Skin of body (tissue), 2 donors: ENCODE measurements around the gene DMRTB1. TPM values are rescaled to one million over a fixed set of nuclear protein-coding genes. Genes with fewer than 3 reads are reported as not detected.

ENCODE experiments used
- DNase-seq: peaks from one replicate; lab custom pipeline; 2025; lab: John Stamatoyannopoulos, UW
- total RNA-seq: library from RNA; depleted of rRNA; stranded (reverse); fragments of >200 nt; gene quantifications from one replicate; pipeline ENCODE4 v1.2.3, GENCODE V29; 2014

DMRTB1 gene
- total RNA-seq, 1 donor from 2014 or later, result not detected

GRCh38 chr1:53463961-53464899 is 5.0 kb downstream of the DMRTB1 start:
- no peak for DNase-seq

DNA sequence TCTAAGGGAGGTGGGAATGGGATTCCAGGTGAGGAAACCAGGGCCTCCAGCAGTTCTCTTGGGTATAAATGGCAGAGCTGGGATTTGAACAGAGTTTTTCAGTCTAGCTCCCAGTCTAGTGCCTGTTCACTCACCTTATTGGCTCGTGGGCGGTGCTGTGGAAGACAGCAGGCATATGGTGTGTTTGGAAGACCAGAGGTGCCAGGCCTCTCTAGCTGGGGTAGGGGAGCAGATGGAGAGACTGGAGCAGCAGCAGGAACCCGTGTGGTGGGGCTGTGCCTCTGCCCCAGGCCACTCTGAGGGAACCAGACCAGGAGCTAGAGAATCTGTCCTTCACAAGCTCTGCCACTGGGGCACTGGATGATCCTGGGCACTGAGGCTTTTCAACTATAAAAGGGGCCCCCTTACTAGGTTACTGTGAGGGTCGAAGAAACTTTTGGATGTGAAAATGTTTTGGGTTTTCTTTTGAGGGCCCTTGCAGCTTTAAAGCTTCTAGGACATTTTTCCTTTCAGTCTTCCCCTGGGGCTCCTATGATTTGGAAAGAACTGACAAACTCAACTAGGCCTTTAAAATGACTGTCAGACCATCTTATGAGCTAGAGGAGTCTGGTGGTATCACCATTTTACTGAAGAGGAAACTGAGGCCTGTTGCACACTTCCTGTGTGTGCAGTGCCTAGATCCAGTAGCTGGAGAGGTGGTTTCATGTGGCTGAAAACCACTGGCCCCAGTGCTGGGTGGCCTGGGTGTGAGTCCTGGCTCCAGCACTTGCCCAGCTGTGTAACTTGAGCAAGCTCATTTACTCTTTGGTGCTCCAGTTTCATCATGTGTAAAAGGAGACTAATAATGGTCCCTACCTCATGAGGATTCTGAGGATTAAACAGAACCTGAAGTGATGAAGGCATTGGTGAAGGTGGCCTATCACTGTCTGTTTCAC is 6.1 kb downstream of the DMRTB1 start:
- no peak for DNase-seq

- no peak for DNase-seq
Observed at GRCh38 chr1:53467391-53467790, 8.2 kb downstream of the DMRTB1 start.

DNA sequence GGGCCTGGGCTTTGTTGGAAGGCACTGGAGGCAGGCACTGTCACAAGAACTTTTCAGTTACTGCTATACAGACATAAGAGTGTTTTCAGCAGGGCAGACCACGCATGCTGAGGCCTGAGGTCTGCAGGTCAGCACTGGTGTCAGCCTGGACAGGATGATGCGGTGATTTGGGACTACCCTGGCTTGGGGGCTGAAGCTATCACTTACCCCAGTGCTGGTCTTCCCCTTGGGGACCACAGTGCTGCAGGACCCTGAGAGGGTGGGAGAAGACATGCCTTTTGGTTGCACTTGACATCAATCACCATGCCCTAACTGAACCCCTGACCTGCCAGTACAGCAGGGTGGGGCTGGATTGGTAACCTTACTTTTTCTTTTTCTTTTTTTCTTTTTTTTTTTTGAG is 9.2 kb downstream of the DMRTB1 start:
- no peak for DNase-seq

- no peak for DNase-seq
Observed at GRCh38 chr1:53469373-53469772, 10.2 kb downstream of the DMRTB1 start.

GRCh38 chr1:53470155-53470554 is 11.0 kb downstream of the DMRTB1 start:
- peak; percentile 13 for DNase-seq

DNA sequence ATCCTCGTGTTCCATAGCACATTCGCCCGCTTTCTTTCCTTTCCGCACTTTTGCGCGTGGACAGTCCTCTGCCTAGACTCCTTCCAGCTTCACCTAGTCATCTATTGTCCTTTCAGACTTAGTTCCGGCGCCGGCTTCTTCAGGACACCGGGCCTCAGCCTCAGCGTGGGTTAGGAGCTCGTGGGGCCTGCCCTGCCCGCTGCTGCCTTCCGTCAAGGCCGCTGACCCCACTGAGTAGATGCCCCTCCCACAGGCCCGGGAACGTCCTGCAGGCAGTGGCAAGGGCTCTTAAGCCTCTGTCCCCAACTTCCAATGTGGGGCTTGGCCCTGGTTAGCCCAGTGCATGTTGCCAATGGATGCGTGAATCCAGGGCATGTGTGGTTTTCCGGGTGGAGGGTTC is 11.4 kb downstream of the DMRTB1 start:
- DNase-seq, result no peak

DNA sequence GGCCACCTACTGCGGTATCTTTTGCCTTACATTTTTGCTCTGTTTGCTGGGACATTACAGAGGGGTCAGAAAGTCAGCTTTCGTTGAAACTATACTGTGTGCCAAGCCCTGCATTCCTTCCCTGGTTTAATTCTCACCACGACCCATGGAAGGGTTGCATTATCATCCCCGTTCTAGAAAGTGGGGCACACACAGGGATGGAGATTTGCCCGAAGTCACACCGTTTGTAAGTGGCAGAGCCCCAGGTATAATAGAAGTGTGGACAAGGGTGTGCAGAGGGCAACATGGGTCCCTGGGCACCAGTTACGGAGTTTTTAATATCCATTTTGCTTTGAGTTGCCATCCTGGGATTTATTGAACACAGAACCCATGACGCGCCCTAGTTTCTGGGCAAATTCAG is 11.8 kb downstream of the DMRTB1 start:
- no peak for DNase-seq

- no peak for DNase-seq
Observed at GRCh38 chr1:53473463-53473862, 14.3 kb downstream of the DMRTB1 start.

GRCh38 chr1:53475664-53476063 is 16.5 kb downstream of the DMRTB1 start:
- no peak for DNase-seq

DNA sequence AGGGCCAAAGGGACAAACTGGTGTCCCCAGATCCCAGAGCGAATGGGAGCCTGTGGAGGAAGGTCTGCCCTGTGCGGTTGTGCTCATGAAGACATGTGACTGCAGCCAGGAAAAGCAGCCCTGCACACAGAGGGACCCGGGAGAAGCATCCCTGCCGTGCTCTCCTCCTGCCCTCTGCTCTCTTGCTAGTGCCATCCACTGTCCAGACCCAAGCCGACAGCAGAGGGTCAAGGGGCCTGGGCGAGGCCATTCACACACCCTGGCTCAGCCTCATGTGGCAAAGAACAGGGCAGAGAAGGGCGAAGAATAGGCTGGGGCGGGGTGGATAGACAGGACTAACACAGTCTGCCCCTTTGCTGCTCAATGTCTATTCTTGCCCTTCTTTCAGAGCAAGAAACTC is 17.4 kb downstream of the DMRTB1 start:
- no peak for DNase-seq

DNA sequence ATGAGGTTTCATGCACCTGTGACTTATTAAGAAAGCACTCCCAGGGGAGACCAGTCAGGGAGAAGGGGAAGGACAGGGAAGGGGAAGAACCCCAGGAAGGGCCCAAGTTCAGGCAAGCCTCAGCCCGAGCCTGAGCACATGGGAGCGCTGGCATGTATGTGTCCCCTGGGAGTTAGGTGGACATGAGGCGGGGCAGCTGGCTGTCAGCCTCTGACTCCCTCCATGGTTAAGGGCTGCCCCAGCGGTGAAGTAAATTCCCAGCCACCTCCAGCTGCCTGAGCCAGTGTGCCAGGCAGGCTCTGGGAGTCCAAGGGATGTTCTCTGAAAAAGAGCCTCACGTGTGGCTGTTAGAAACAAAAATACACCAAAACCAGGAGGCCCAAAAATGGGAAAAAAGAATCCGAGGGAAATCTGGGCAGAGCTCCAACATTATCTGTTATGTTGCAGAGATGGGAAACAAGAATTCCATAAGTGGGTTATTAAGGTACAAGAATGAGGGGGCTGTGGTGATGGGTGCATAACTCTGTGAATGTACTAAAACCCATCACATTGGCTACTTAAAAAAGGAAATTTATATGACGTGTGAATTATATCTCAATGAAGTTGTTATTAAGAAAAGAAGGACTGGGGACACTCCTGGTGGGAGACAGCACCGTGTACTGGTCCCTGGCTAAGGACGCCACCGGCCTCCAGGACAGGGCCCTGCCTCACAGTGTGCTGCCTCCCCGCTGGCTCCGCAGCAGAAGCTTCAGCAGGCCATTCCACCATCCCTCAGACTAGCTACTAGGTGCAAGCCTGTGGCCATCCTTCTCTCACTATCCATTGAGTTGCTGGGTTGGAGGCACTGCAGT is 18.7 kb downstream of the DMRTB1 start:
- peak; percentile 11 for DNase-seq

DNA sequence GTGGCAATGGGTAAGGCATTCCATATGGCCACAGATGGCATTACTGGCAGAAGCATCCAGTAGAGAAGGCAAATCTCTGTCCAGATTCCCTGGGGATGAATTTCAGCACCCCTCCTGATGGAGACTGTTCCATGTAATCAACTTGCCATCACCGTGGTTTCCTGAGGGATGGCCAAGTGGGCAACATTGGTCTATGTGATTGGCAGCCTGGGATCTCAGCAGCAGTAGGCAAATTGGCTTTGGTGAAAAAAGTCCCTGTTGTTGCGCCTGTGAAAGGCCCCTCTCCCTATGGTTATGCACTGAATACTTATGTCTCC is 19.3 kb downstream of the DMRTB1 start:
- no peak for DNase-seq

- no peak for DNase-seq
Observed at GRCh38 chr1:53480678-53481077, 21.5 kb downstream of the DMRTB1 start.

DNA sequence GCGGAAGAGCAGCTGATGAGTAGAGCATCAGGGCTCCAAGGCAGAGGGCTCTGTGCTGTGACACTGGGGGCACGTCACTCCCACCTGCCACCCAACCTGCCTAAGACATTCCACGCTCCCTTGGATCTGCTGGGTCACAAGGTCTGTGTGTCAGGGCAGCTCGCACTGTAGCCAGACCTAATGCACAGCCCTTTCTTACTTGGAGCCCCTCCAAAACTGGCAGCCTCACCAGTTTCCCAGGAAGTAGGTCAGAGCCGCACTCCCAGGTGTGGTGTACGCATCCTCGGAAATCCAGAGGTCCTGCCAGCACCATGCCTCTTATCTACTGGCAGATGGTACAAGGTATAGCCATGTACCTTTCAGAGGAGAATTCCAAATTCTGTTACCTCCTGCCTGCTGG is 22.3 kb downstream of the DMRTB1 start:
- DNase-seq, result no peak

GRCh38 chr1:53482441-53483153 is 23.4 kb downstream of the DMRTB1 start:
- DNase-seq, result no peak

DNA sequence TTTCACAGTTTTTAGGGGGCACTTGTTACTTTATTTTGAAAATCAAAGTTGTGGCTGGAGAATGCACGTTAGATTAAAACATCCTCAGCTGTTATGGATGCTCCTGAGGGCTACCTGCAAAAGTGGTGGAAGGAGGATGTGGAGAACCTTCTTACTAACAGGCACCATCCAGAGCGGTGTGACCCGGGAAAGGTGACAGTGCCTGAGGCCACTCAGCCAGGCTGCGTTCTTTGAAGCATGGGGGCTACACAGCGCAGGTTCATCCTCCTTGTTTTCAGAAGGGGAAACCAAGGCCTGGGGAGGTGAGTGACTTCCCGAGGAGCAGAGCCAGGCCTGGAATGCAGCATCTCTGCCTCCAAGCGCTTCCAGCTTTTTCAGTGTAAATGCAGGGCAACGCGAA is 24.0 kb downstream of the DMRTB1 start:
- no peak for DNase-seq

GRCh38 chr1:53483656-53484055 is 24.5 kb downstream of the DMRTB1 start:
- DNase-seq, result no peak

- DNase-seq, result no peak
Observed at GRCh38 chr1:53484705-53485477, 25.7 kb downstream of the DMRTB1 start.
